OCI-LY7 (cell line): ENCODE measurements around the gene TRAPPC4. TPM values are rescaled to one million over a fixed set of nuclear protein-coding genes. Genes with fewer than 3 reads are reported as not detected.
"Not testable (repeated sequence)": the region's sequence is repeated elsewhere in the genome, so short reads cannot be mapped to it uniquely, and the experiment has no call there.

Experiments
- BruUV-seq: library from RNA; stranded (reverse); fragments of 400-500 nt; replicated peaks from 2 replicates; lab custom pipeline; 2021; lab: Mats Ljungman, UMichigan
- CTCF ChIA-PET: fragments of 300-600 bp; sonication (Branson Sonifier 250); formaldehyde crosslinking; loops from one replicate; lab custom pipeline; 2022; ENCODE audit warnings: antibody characterized with exemption; ENCODE audit not compliant: unreplicated experiment; lab: Charles Lee
- POLR2A ChIA-PET: fragments of 300-600 bp; sonication (Branson Sonifier 250); formaldehyde crosslinking; loops from one replicate; lab custom pipeline; 2022; ENCODE audit warnings: antibody characterized with exemption; lab: Charles Lee
- DNase-seq: peaks from one replicate; pipeline ENCODE4 v3.0.0-alpha.2; 2015; ENCODE audit warnings: low spot score
- H2AFZ ChIP-seq: fragments of 200-600 bp; sonication (generic), shearing (Covaris generic); 2 replicates; pipeline ENCODE4 v1.6.1; 2014; ENCODE audit warnings: mild to moderate bottlenecking, antibody characterized with exemption, low read length, moderate library complexity
- H3K27ac ChIP-seq: fragments of 200-600 bp; sonication (generic); 2 replicates; pipeline ENCODE4 v1.5.1; 2014; ENCODE audit warnings: mixed run types, low read depth, mild to moderate bottlenecking, moderate library complexity, low read length, inconsistent platforms; ENCODE audit not compliant: poor library complexity, severe bottlenecking
- H3K36me3 ChIP-seq: fragments of 200-600 bp; sonication (generic); 2 replicates; pipeline ENCODE4 v1.6.1; 2014; ENCODE audit warnings: mild to moderate bottlenecking, antibody characterized with exemption, low read length, moderate library complexity, mixed read lengths; ENCODE audit not compliant: insufficient read depth
- H3K4me1 ChIP-seq: fragments of 200-600 bp; sonication (generic); 2 replicates; pipeline ENCODE4 v1.5.1; 2014; ENCODE audit warnings: mild to moderate bottlenecking, low read length; ENCODE audit not compliant: insufficient read depth, poor library complexity, severe bottlenecking
- H3K4me2 ChIP-seq: fragments of 200-600 bp; sonication (generic); 2 replicates; pipeline ENCODE4 v1.6.1; 2014; ENCODE audit warnings: mild to moderate bottlenecking, low read length
- H3K4me3 ChIP-seq: fragments of 200-600 bp; sonication (generic); 2 replicates; pipeline ENCODE4 v1.5.1; 2014; ENCODE audit warnings: mild to moderate bottlenecking, low read depth, low read length; ENCODE audit not compliant: poor library complexity, severe bottlenecking
- H3K79me2 ChIP-seq: fragments of 200-600 bp; sonication (generic); 2 replicates; pipeline ENCODE4 v1.6.1; 2016; ENCODE audit warnings: low read depth, mild to moderate bottlenecking, low read length, moderate library complexity, mixed read lengths; ENCODE audit not compliant: insufficient read depth
- H3K9me2 ChIP-seq: fragments of 200-600 bp; sonication (generic); 2 replicates; pipeline ENCODE4 v1.6.1; 2016; ENCODE audit warnings: mild to moderate bottlenecking, low read length, mixed read lengths; ENCODE audit not compliant: insufficient read depth
- H3K9me3 ChIP-seq: fragments of 200-600 bp; sonication (generic); 2 replicates; pipeline ENCODE4 v1.6.1; 2014; ENCODE audit warnings: mild to moderate bottlenecking, mixed run types, low read length, mixed read lengths
- H4K20me1 ChIP-seq: fragments of 200-600 bp; sonication (generic); 2 replicates; pipeline ENCODE4 v1.6.1; 2014; ENCODE audit warnings: mild to moderate bottlenecking, antibody characterized with exemption, low read length, moderate library complexity, mixed read lengths; ENCODE audit not compliant: insufficient read depth
- EZH2phosphoT487 ChIP-seq: fragments of 200-600 bp; sonication (generic); IDR thresholded peaks from 2 replicates; pipeline ENCODE4 v1.6.1; 2018; ENCODE audit warnings: low read depth, borderline replicate concordance, mild to moderate bottlenecking, mixed run types, antibody characterized with exemption, low read length, moderate library complexity, mixed read lengths
- intact Hi-C: fragments of 100-400 bp; cut with micrococcal nuclease; formaldehyde crosslinking; loops from one replicate; pipeline ENCODE4 v1.10.0; 2022; ENCODE audit not compliant: unreplicated experiment
- total RNA-seq, 2 experiments: library from RNA; depleted of rRNA in 1 of 2; stranded (reverse); fragments of >200 nt in 1 of 2; shearing (Covaris generic) in 1 of 2; gene quantifications; 2 replicates each; pipeline ENCODE4 v1.2.3, GENCODE V29; 2014 to 2022
- TF ChIP-seq, protein P1 (sequence below): fragments of 200-600 bp; sonication (generic); conservative IDR thresholded peaks from 2 replicates; pipeline ENCODE4 v1.5.1; 2014; ENCODE audit warnings: mild to moderate bottlenecking, antibody characterized with exemption, low read length, moderate library complexity, mixed read lengths

TRAPPC4 gene
- total RNA-seq, 2 experiments from 2014 or later, result 58.5 to 64.3 TPM

DNA sequence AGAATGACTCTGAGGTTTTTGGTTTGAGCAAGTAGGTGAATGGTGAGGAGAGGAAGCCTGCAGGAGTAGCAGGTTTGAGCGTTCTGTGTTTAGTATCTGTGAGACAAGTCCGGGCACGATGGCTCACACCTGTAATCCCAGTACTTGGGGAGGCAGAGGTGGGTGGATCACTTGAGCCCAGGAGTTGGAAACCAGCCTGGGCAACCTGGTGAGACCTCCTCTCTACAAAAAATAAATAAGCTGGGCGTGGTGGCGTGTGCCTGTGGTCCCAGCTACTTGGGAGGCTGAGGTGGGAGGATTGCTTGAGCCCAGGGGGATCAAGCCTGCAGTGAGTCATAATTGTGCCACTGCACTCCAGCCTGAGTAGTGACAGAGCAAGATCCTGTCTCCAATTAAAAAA, 30.3 kb upstream of the TRAPPC4 start:
- no TSS peak for BruUV-seq
- TF ChIP-seq, protein P1, sequence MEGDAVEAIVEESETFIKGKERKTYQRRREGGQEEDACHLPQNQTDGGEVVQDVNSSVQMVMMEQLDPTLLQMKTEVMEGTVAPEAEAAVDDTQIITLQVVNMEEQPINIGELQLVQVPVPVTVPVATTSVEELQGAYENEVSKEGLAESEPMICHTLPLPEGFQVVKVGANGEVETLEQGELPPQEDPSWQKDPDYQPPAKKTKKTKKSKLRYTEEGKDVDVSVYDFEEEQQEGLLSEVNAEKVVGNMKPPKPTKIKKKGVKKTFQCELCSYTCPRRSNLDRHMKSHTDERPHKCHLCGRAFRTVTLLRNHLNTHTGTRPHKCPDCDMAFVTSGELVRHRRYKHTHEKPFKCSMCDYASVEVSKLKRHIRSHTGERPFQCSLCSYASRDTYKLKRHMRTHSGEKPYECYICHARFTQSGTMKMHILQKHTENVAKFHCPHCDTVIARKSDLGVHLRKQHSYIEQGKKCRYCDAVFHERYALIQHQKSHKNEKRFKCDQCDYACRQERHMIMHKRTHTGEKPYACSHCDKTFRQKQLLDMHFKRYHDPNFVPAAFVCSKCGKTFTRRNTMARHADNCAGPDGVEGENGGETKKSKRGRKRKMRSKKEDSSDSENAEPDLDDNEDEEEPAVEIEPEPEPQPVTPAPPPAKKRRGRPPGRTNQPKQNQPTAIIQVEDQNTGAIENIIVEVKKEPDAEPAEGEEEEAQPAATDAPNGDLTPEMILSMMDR, result no peak
- no peak for TF ChIP-seq EZH2phosphoT487
- POLR2A ChIA-PET, result no interaction called here
- intact Hi-C loops, result no loop called here
- Histone ChIP-seq H3K4me3 (no peak overlapping the region), H3K36me3 (no peaks in the 10 kb centered on the region; the same call in 1 of the 2 replicates), H3K9me2 (no peaks in the 10 kb centered on the region), H4K20me1 (no peaks in the 10 kb centered on the region), H3K27ac (no peak overlapping the region), H2AFZ (no peak overlapping the region), H3K4me2 (no peak overlapping the region), H3K4me1 (no peaks in the 10 kb centered on the region), H3K9me3 (no peaks in the 10 kb centered on the region), H3K79me2 (no peaks in the 10 kb centered on the region)
- CTCF ChIA-PET, result no interaction called here
- DNase-seq, result no peak

DNA sequence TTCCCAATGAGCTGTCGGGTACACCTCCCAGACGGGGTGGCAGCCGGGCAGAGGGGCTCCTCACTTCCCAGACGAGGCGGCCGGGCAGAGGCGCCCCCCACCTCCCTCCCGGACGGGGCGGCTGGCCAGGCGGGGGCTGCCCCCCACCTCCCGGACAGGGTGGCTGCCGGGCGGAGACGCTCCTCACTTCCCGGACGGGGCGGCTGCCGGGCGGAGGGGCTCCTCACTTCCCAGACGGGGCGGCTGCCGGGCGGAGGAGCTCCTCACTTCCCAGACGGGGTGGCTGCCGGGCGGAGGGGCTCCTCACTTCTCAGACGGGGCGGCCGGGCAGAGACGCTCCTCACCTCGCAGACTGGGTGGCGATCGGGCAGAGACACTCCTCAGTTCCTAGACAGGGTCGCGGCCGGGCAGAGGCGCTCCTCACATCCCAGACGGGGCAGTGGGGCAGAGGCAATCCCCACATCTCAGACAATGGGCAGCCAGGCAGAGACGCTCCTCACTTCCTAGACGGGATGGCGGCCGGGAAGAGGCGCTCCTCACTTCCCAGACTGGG, 27.0 kb upstream of the TRAPPC4 start:
- DNase-seq, H3K9me3 ChIP-seq, BruUV-seq, H3K4me2 ChIP-seq, intact Hi-C loops, H3K4me1 ChIP-seq, POLR2A ChIA-PET, H3K9me2 ChIP-seq, H3K27ac ChIP-seq, H3K79me2 ChIP-seq, H2AFZ ChIP-seq, H3K4me3 ChIP-seq, H4K20me1 ChIP-seq, CTCF ChIA-PET, H3K36me3 ChIP-seq: not testable (repeated sequence)

DNA sequence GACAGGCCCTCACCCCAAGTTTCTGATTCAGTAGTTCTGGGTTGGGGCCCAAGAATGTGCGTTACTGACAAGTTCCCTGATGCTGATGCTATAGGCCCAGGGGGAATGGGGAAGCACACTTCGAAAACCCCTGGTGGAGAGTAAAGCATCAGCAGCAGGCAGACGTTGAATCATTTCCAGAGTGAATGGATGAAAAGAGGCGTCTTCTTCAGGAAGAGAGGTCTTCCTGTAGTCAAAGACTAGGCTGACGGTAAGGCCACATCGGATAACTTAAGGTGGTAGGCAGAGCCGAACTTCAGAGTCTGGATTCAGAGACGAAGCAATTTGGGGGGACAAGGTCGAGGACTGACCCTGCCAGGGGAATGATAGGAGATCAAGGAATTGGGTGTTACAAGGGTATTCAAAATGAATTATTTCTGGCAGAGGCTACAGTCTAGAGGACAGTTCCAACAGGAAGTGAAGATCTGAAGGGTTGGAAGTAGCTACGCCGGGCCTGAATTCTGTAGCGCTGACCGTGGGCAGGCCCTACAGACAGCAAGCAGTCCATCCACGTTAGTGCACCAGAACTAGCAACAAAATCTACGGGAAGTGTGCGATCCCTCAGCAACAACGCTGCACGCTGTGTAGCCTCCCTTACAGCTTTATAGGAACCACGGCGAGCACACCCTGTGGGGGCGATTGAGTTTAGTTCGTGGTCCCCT, 21.5 kb upstream of the TRAPPC4 start:
- Histone ChIP-seq H3K9me3 (no peaks in the 10 kb centered on the region), H3K4me2 (peak overlapping the region; percentile 90), H3K36me3 (peaks cover 37% of the 10 kb centered on the region), H3K4me1 (peaks cover 19% of the 10 kb centered on the region), H3K27ac (peak overlapping the region; percentile 50), H3K79me2 (peaks cover 33% of the 10 kb centered on the region; the same call in 1 of the 2 replicates), H3K4me3 (peak overlapping the region; percentile 88), H3K9me2 (no peaks in the 10 kb centered on the region), H4K20me1 (no peaks in the 10 kb centered on the region), H2AFZ (peak overlapping the region; percentile 48)
- intact Hi-C loops, result no loop called here
- TF ChIP-seq, protein P1, result peak; percentile 65
- TF ChIP-seq EZH2phosphoT487, result no peak
- BruUV-seq, result TSS peak; percentile 81
- ChIA-PET POLR2A (interaction anchor here (0.6 to 1.7 kb wide), 11 partner anchors 18 to 779 kb away, joined by 3 to 12 read pairs (median 3); partner anchors contain the start of genes HYOU1, RPS25, TRAPPC4 and VPS11), CTCF (interaction anchor here (0.6 to 0.8 kb wide), 4 partner anchors 12 to 105 kb away, joined by 3 to 4 read pairs (median 3); no protein-coding TSS in a partner anchor)
- peak; percentile 69 for DNase-seq
